T-helper 22 cell (primary cell): ENCODE results near the gene PRR11.
"Not testable (repeated sequence)": the region's sequence is repeated elsewhere in the genome, so short reads cannot be mapped to it uniquely, and the experiment has no call there.

Experiments
- DNase-seq: peaks from one replicate; pipeline ENCODE4 v3.0.0-alpha.2; 2020; ENCODE audit warnings: low read depth

PRR11 gene

GRCh38 chr17:59155439-59156177, at the start of gene PRR11:
PRR11 (plus strand) TSS chr17:59155746; CDS start chr17:59169753, 14,007 bp downstream.
- peak; percentile 96 for DNase-seq

DNA sequence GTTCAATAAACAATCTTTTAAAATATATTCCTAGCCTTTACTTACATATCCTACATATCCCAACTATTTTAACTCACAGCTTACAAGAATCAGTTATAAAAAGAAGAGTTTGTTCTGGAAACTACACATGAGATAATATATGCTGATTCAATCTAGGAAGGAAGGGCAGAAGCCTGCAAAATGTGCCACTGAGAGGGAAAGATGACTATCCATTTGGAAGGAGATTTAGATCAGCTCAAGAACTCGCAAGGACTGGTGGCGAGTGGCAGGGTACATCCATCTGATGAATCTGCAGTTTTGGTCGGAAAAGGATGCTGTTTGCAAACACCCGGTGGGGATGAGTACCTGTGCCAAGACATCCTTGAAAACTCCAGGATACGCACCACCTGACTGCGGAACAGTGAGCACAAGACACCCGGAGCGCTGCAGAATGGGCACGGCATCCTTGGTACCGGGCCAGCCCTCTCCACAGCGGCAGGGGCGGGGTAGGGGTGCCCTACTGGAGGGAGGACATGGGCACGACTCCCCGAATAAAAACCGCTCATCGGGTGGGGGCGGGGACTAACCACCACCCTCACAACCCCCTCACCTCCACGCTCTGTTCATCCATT, 49.6 kb upstream of the PRR11 start:
- DNase-seq: peak; percentile 73

GRCh38 chr17:59106463-59107305, 48.9 kb upstream of the PRR11 start, which contains the start of gene TRIM37:
TRIM37 (minus strand) TSS chr17:59106880; CDS start chr17:59106461, 419 bp downstream.
- DNase-seq: peak; percentile 97

- DNase-seq: no peak
These were observed 48.3 kb upstream of the PRR11 start for GRCh38 chr17:59107306-59107670.

GRCh38 chr17:59108400-59109102, 47.0 kb upstream of the PRR11 start:
- DNase-seq: no peak

GRCh38 chr17:59110973-59111372, 44.6 kb upstream of the PRR11 start:
- DNase-seq: no peak

DNA sequence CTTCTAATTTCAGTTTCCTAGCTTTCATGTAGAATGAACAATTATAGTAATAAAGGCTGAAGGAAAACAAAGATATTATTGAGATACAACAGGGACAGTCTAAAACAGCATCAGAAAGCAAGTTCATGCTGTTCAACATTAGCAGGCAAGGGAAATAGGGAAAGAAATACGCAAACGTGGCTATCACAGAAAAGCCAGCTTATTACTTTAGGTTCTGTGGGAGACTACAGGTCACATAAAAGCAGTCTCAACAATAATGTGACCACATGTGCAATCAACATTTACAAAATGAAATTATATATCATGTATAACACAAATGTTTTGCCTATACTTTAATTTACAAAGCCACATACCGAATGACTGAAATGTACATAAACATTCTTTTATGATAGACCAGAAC, 44.0 kb upstream of the PRR11 start:
- no peak for DNase-seq

DNA sequence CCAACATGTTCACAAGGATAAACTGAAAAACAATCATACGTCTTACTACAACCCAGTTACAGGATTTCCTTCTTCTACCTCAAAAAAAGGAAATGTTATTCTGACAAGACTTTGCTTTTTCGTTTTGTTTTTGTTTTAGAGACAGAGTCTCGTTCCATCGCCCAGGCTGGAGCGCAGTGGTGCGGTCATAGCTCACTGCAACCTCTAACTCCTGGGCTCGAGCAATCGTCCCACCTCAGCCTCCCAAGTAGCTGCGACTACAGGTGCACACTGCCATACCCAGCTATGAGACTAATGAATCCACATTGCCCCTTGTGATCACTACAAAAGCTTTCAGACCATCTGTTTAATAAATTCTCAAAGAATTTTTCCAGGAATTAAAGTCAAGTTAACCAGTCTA, 40.1 kb upstream of the PRR11 start:
- no peak for DNase-seq

- no peak for DNase-seq
These were observed 33.6 kb upstream of the PRR11 start for GRCh38 chr17:59121901-59122480.

- DNase-seq: no peak
These were observed 30.9 kb upstream of the PRR11 start for GRCh38 chr17:59124665-59125064.

- DNase-seq: no peak
These were observed 28.6 kb upstream of the PRR11 start for GRCh38 chr17:59126809-59127417.

- no peak for DNase-seq
These were observed 25.7 kb upstream of the PRR11 start for GRCh38 chr17:59129814-59130213.

GRCh38 chr17:59131131-59131530, 24.4 kb upstream of the PRR11 start:
- no peak for DNase-seq

DNA sequence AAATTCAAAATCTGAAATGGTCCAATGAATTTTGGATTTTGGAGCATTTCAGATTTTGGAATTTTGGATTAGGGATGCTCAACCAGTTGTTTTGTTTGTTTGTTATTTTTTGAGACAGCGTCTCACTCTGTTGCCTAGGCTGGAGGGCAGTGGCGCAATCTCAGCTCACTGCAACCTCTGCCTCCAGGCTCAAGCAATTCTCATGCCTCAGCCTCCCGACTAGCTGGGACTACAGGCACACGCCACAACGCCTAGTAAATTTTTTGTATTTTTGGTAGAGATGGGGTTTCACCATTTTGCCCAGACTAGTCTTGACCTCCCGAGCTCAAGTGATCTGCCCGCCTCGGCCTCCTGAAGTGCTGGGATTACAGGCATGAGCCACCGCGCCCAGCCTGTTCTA, 17.2 kb upstream of the PRR11 start:
- DNase-seq: not testable (repeated sequence)

DNA sequence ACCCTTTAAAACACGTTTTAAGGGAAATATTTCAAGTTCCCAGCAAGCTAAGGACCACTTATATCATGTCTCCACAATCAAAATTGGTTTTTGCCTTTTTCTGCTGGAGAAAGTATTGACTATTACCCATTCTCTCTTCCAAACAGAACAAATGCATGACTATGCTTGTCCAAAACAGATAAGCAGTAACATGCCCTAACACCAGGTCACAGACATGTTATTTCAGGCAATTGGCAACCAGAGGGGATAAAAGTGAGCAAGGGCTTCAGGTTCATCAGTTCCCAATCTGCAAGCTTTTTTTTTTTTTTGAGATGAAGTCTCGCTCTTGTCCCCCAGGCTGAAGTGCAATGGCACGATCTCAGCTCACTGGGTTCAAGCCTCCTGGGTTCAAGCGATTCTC, 15.6 kb upstream of the PRR11 start:
- DNase-seq: no peak

DNA sequence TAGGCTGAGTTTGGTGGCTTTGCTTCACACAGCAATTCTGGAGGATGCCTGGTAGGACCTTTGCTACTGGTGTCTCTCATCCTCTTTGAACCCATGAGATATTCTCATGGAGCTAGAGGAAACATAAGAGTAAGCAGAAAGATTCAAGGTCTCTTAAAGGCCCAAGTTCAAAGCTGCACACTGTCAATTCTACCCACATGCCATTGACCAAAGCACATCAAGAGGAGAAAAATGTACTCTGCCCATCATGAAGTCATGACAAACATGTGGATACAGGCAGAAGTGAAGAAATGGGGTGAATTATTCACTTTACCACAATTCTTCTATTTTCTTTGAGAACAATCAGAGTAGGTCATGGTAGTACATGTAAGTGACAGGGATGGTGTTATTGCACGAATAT, 13.7 kb upstream of the PRR11 start:
- DNase-seq: no peak

DNA sequence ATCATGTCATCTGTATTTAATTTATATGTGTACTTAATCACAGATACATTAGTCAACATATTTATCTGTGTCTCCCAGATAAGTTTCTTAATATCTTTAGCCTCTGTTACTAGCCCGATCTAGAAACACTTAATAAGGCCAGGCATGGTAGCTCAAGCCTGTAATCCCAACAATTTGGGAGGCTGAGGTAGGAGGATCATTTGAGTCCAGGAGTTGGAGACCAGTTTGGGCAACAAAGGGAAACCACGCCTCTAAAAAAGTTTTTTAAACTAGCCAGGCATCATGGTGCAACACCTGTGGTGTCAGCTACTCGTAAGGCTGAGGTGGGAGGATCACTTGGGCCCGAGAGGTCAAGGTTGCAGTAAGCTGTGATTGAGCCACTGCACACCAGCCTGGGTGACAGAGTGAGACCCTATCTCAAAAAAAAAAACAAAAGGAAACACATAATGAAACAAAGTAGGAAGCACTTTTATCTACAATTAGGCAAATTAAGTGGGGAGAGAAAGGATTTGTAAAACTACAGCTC, 9.9 kb upstream of the PRR11 start:
- no peak for DNase-seq

DNA sequence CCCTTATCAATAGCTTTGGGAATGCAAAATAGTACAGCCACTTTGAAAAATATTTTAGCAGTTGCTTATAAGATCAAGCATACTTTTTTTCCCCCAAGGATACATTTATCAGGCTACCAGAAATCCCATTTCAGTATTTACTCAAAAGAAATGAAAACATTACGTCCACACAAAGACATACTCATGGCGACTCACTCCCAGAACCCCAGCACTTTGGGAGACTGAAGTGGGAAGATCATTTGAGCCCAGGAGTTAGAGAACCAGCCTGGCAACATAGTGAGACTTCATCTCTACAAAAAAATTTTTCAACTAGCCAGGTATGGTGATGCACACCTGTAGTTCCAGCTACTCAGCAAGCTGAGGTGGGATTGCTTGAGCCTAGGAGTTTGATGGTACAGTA, 6.5 kb upstream of the PRR11 start:
- DNase-seq: no peak

DNA sequence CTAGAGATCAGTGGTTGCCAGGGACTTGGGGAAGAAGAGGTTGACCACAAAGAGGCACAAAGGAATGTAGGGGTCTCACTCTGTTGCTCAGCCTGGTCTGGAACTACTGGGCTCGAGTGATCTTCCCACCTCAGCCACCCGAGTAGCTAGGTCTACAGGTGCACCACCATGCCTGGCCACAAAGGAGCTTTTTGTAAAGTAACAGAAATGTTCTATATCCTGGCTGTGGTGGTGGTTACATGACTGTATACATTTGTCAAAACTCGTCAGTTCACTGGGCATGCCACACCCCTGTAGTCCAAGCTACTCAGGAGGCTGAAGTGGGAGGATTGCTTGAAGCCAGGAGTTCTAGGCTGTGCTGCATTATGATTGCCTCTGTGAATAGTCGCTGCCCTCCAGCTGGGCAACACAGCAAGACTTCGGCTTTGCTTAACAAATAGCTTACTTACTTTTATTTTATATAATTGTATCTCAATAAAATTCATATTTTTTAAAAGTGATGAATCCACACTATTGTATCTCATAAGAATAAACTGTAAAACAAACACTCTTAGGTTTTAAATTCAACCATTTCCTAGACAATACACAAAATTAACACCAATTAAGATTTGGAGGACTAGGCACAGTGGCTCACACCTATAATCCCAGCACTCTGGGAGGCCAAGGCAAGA, 5.6 kb upstream of the PRR11 start:
- no peak for DNase-seq

DNA sequence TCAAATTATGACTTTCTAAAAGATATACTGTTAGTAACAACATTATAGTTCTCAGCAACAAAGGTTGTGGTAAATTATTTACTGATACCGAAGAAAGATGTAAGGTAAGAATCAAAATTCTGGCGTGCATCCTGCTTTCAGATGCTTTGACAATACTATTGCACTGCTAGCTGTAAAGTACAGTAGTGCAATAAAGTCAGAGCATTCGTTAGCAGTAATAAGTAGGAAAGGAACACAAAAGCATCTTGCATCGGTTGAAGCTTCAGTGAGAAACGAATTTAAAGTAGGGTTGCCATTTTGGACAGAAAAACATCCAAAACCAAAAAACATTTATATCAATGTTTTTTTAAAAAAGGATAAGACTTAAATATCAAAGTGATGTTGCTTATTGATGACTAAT, 4.5 kb upstream of the PRR11 start:
- no peak for DNase-seq

- DNase-seq: no peak
These were observed 4.0 kb upstream of the PRR11 start for GRCh38 chr17:59151591-59151990.
